Measurements from ENCODE around the gene IFT43. TPM values are rescaled to one million over a fixed set of nuclear protein-coding genes. Genes with fewer than 3 reads are reported as not detected.
A peak's percentile ranks its signal among the peaks of the same experiment; 100 is the strongest.

IFT43 gene
- total RNA-seq, 2 experiments from 2014 or later: 9.8 to 10.8 TPM

GRCh38 chr14:76024211-76024907 is 38.8 kb downstream of the IFT43 start:
- peaks cover 7% of the 10 kb centered on the region for H3K9me3 Mint-ChIP-seq
- CTCF ChIA-PET: no interaction called here
- H3K4me1 Mint-ChIP-seq (ENCODE audit: low read depth): no peaks in the 10 kb centered on the region
- H3K27me3 Mint-ChIP-seq (ENCODE audit: low read depth): no peaks in the 10 kb centered on the region
- H3K27ac Mint-ChIP-seq: no peak overlapping the region
- no peak for DNase-seq
- intact Hi-C loops (cut with micrococcal nuclease): no loop called here
- peaks cover 18% of the 10 kb centered on the region for H3K36me3 Mint-ChIP-seq (ENCODE audit: low read depth)
- no peak overlapping the region for H3K4me3 Mint-ChIP-seq

- no peak for DNase-seq
- H3K9me3 Mint-ChIP-seq: no peaks in the 10 kb centered on the region
- no peaks in the 10 kb centered on the region for H3K27me3 Mint-ChIP-seq (ENCODE audit: low read depth)
- no peak overlapping the region for H3K27ac Mint-ChIP-seq
- H3K4me3 Mint-ChIP-seq: no peak overlapping the region
- no peaks in the 10 kb centered on the region for H3K4me1 Mint-ChIP-seq (ENCODE audit: low read depth)
- intact Hi-C loops (cut with micrococcal nuclease): no loop called here
- no peaks in the 10 kb centered on the region for H3K36me3 Mint-ChIP-seq (ENCODE audit: low read depth)
- CTCF ChIA-PET: no interaction called here
Observed at GRCh38 chr14:76034566-76034965, 49.0 kb downstream of the IFT43 start.

GRCh38 chr14:76040704-76041103 is 55.1 kb downstream of the IFT43 start:
- intact Hi-C loops (cut with micrococcal nuclease): no loop called here
- Mint-ChIP-seq H3K27me3 (ENCODE audit: low read depth) (no peaks in the 10 kb centered on the region), H3K4me3 (no peak overlapping the region), H3K27ac (no peak overlapping the region), H3K9me3 (no peaks in the 10 kb centered on the region), H3K36me3 (ENCODE audit: low read depth) (no peaks in the 10 kb centered on the region), H3K4me1 (ENCODE audit: low read depth) (no peaks in the 10 kb centered on the region)
- no peak for DNase-seq
- CTCF ChIA-PET: interaction anchor here (2.1 kb wide), 1 partner anchor 10 kb away, joined by 6 read pairs; no protein-coding TSS in a partner anchor

- intact Hi-C loops (cut with micrococcal nuclease): no loop called here
- no peak overlapping the region for H3K27ac Mint-ChIP-seq
- H3K27me3 Mint-ChIP-seq (ENCODE audit: low read depth): no peaks in the 10 kb centered on the region
- H3K4me3 Mint-ChIP-seq: no peak overlapping the region
- no peaks in the 10 kb centered on the region for H3K9me3 Mint-ChIP-seq
- CTCF ChIA-PET: interaction anchor here (1.0 to 3.1 kb wide), 2 partner anchors 307 to 350 kb away, joined by 4 to 11 read pairs; no protein-coding TSS in a partner anchor
- no peaks in the 10 kb centered on the region for H3K36me3 Mint-ChIP-seq (ENCODE audit: low read depth)
- no peaks in the 10 kb centered on the region for H3K4me1 Mint-ChIP-seq (ENCODE audit: low read depth)
- no peak for DNase-seq
Observed at GRCh38 chr14:76045773-76046172, 60.2 kb downstream of the IFT43 start.

GRCh38 chr14:76050250-76050649 is 64.7 kb downstream of the IFT43 start:
- H3K4me3 Mint-ChIP-seq: no peak overlapping the region
- H3K4me1 Mint-ChIP-seq (ENCODE audit: low read depth): no peaks in the 10 kb centered on the region
- no peaks in the 10 kb centered on the region for H3K36me3 Mint-ChIP-seq (ENCODE audit: low read depth)
- intact Hi-C loops (cut with micrococcal nuclease): loop anchor here (1.0 kb wide), 2 partner anchors 302 to 595 kb away; no protein-coding TSS in a partner anchor
- no peaks in the 10 kb centered on the region for H3K27me3 Mint-ChIP-seq (ENCODE audit: low read depth)
- no peak for DNase-seq
- CTCF ChIA-PET: interaction anchor here (0.6 to 6.1 kb wide), 28 partner anchors 9 to 607 kb away, joined by 3 to 74 read pairs (median 3); no protein-coding TSS in a partner anchor
- no peak overlapping the region for H3K27ac Mint-ChIP-seq
- no peaks in the 10 kb centered on the region for H3K9me3 Mint-ChIP-seq

GRCh38 chr14:76050797-76051392 is 65.3 kb downstream of the IFT43 start:
- H3K27me3 Mint-ChIP-seq (ENCODE audit: low read depth): no peaks in the 10 kb centered on the region
- no peak overlapping the region for H3K4me3 Mint-ChIP-seq
- H3K4me1 Mint-ChIP-seq (ENCODE audit: low read depth): no peaks in the 10 kb centered on the region
- no peak overlapping the region for H3K27ac Mint-ChIP-seq
- intact Hi-C loops (cut with micrococcal nuclease): loop anchor here (1.0 kb wide), 3 partner anchors 301 to 594 kb away; no protein-coding TSS in a partner anchor
- H3K36me3 Mint-ChIP-seq (ENCODE audit: low read depth): no peaks in the 10 kb centered on the region
- DNase-seq: peak; percentile 76
- CTCF ChIA-PET: interaction anchor here (0.6 to 6.1 kb wide), 31 partner anchors 9 to 607 kb away, joined by 3 to 74 read pairs (median 3); no protein-coding TSS in a partner anchor
- H3K9me3 Mint-ChIP-seq: no peaks in the 10 kb centered on the region

- Mint-ChIP-seq H3K27me3 (ENCODE audit: low read depth) (no peaks in the 10 kb centered on the region), H3K36me3 (ENCODE audit: low read depth) (no peaks in the 10 kb centered on the region), H3K4me3 (no peak overlapping the region), H3K9me3 (no peaks in the 10 kb centered on the region), H3K4me1 (ENCODE audit: low read depth) (no peaks in the 10 kb centered on the region), H3K27ac (no peak overlapping the region)
- intact Hi-C loops (cut with micrococcal nuclease): loop anchor here (1.0 kb wide), 1 partner anchor 335 kb away; no protein-coding TSS in a partner anchor
- DNase-seq: no peak
- CTCF ChIA-PET: interaction anchor here (0.6 to 6.1 kb wide), 13 partner anchors 10 to 608 kb away, joined by 3 to 74 read pairs (median 7); no protein-coding TSS in a partner anchor
Observed at GRCh38 chr14:76051717-76052465, 66.3 kb downstream of the IFT43 start.

- intact Hi-C loops (cut with micrococcal nuclease): no loop called here
- H3K27ac Mint-ChIP-seq: no peak overlapping the region
Observed at GRCh38 chr14:76053572-76054355, 68.2 kb downstream of the IFT43 start.

GRCh38 chr14:76055330-76055729 is 69.8 kb downstream of the IFT43 start:
- Mint-ChIP-seq H3K4me1 (ENCODE audit: low read depth) (no peaks in the 10 kb centered on the region), H3K27ac (no peak overlapping the region), H3K27me3 (ENCODE audit: low read depth) (no peaks in the 10 kb centered on the region), H3K9me3 (no peaks in the 10 kb centered on the region), H3K36me3 (ENCODE audit: low read depth) (no peaks in the 10 kb centered on the region), H3K4me3 (no peak overlapping the region)
- intact Hi-C loops (cut with micrococcal nuclease): no loop called here
- DNase-seq: no peak
- CTCF ChIA-PET: interaction anchor here (0.7 kb wide), 1 partner anchor 83 kb away, joined by 3 read pairs; no protein-coding TSS in a partner anchor

More at GRCh38 chr14:76053572-76054355, 68.2 kb downstream of the IFT43 start:
- H3K9me3 Mint-ChIP-seq: no peaks in the 10 kb centered on the region
- CTCF ChIA-PET: interaction anchor here (0.8 to 6.1 kb wide), 3 partner anchors 298 to 528 kb away, joined by 3 to 74 read pairs (median 8); no protein-coding TSS in a partner anchor
- no peaks in the 10 kb centered on the region for H3K36me3 Mint-ChIP-seq (ENCODE audit: low read depth)
- H3K4me3 Mint-ChIP-seq: no peak overlapping the region
- H3K4me1 Mint-ChIP-seq (ENCODE audit: low read depth): no peaks in the 10 kb centered on the region
- H3K27me3 Mint-ChIP-seq (ENCODE audit: low read depth): no peaks in the 10 kb centered on the region
- DNase-seq: no peak

GRCh38 chr14:76056128-76056527 is 70.6 kb downstream of the IFT43 start:
- H3K27me3 Mint-ChIP-seq (ENCODE audit: low read depth): no peaks in the 10 kb centered on the region
- H3K4me1 Mint-ChIP-seq (ENCODE audit: low read depth): no peaks in the 10 kb centered on the region
- no peak for DNase-seq
- H3K9me3 Mint-ChIP-seq: no peaks in the 10 kb centered on the region
- intact Hi-C loops (cut with micrococcal nuclease): no loop called here
- H3K4me3 Mint-ChIP-seq: no peak overlapping the region
- CTCF ChIA-PET: interaction anchor here (0.7 kb wide), 1 partner anchor 82 kb away, joined by 3 read pairs; no protein-coding TSS in a partner anchor
- H3K27ac Mint-ChIP-seq: no peak overlapping the region
- no peaks in the 10 kb centered on the region for H3K36me3 Mint-ChIP-seq (ENCODE audit: low read depth)

- intact Hi-C loops (cut with micrococcal nuclease): no loop called here
- CTCF ChIA-PET: no interaction called here
- Mint-ChIP-seq H3K27me3 (ENCODE audit: low read depth) (no peaks in the 10 kb centered on the region), H3K4me1 (ENCODE audit: low read depth) (no peaks in the 10 kb centered on the region), H3K4me3 (no peak overlapping the region), H3K9me3 (no peaks in the 10 kb centered on the region), H3K36me3 (ENCODE audit: low read depth) (peaks cover 5% of the 10 kb centered on the region), H3K27ac (no peak overlapping the region)
- DNase-seq: no peak
Observed at GRCh38 chr14:76057914-76058313, 72.4 kb downstream of the IFT43 start.
